ENCODE measurements around the gene FGF10.

The FGF10 gene

DNA sequence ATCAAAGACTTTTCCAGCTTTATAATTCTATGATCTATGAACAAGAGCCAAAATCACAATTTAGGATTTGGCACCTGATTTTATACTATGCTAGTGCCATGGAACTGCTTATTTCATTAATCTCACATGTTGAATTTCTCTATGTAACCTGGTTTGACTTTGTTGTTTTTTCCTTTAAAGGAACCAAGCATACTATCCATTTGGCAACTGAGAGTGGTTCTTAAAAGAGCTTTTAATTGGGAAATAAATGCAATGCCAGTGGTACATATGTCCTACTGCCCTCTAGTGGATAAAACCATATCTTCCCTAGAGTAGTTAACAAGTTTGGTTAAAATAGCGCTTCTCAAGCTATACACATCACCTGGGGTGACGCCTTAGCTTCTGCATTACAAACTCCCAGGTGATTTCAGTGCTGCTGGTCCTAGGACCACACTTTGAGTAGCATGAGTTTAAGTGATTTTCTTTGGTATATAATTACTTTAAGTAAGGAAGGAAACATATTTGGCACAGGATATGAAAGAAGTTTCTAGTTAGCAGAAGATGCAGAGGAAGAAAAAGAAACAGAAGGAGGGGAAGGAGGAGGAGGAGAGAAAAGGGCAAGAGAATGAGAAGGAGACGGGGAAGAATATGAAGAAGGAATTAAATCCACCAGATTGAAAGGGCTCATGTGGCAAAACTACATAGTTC lies 56.8 kb downstream of the FGF10 start:
- Histone ChIP-seq H4K20me1 (ENCODE audit: insufficient read depth, low read length) (no peaks in the 10 kb centered on the region), H3K9me3 (replicated peaks; ENCODE audit: insufficient read depth, low read length) (no peaks in the 10 kb centered on the region), H3K9me2 (replicated peaks; ENCODE audit: insufficient read depth, low read length) (no peaks in the 10 kb centered on the region), H3K36me3 (replicated peaks; ENCODE audit: insufficient read depth, low read length) (no peaks in the 10 kb centered on the region), H2AFZ (ENCODE audit: low read length) (no peak overlapping the region), H3K4me1 (ENCODE audit: low read length) (no peaks in the 10 kb centered on the region), H3K27ac (ENCODE audit: low read length) (no peak overlapping the region), H3K9ac (ENCODE audit: low read length) (no peak overlapping the region), H3K79me2 (ENCODE audit: low read length) (no peaks in the 10 kb centered on the region), H3K27me3 (replicated peaks; ENCODE audit: insufficient read depth, low read length) (no peaks in the 10 kb centered on the region), H3F3A (ENCODE audit: insufficient read depth, low read length) (no peaks in the 10 kb centered on the region), H3K4me2 (ENCODE audit: low read depth, low read length) (no peak overlapping the region), H3K4me3 (ENCODE audit: low read length) (no peak overlapping the region)
- DNase-seq, result peak; percentile 58
- TF ChIP-seq EZH2phosphoT487 (IDR thresholded peaks at IDR 0.05; ENCODE audit: low read length), result no peak
- TF ChIP-seq, protein P1, sequence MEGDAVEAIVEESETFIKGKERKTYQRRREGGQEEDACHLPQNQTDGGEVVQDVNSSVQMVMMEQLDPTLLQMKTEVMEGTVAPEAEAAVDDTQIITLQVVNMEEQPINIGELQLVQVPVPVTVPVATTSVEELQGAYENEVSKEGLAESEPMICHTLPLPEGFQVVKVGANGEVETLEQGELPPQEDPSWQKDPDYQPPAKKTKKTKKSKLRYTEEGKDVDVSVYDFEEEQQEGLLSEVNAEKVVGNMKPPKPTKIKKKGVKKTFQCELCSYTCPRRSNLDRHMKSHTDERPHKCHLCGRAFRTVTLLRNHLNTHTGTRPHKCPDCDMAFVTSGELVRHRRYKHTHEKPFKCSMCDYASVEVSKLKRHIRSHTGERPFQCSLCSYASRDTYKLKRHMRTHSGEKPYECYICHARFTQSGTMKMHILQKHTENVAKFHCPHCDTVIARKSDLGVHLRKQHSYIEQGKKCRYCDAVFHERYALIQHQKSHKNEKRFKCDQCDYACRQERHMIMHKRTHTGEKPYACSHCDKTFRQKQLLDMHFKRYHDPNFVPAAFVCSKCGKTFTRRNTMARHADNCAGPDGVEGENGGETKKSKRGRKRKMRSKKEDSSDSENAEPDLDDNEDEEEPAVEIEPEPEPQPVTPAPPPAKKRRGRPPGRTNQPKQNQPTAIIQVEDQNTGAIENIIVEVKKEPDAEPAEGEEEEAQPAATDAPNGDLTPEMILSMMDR (IDR thresholded peaks at IDR 0.05; ENCODE audit: low read length), result peak; percentile 81

DNA sequence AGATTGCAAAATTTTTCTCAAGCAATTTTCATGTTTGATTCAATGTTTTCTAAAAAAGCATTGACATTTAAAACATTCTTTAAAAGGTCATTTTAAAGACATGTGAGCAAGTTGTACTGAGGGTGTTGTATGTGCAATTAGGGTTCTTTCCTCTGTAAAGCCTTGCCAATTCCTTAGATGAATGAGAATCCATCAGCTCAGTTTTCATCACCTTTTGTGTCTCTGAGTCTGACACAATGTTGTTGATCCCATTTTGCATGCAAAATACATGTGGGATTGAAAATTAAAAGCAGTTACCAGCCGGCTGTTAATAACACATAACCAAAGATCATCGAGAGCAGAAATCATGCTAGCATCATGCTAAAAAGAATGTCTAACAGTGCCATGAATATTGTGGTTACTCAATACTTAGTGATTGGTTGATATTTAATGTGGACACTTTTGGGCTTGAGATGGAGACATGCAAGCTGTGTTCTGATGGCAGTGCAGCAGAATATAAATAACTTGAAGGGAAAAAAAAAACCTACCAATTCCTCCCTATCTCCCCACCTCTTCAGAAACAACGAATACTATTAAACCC lies 57.7 kb downstream of the FGF10 start:
- Histone ChIP-seq H3K9me2 (replicated peaks; ENCODE audit: insufficient read depth, low read length) (no peaks in the 10 kb centered on the region), H3F3A (ENCODE audit: insufficient read depth, low read length) (no peaks in the 10 kb centered on the region), H3K79me2 (ENCODE audit: low read length) (no peaks in the 10 kb centered on the region), H3K9me3 (replicated peaks; ENCODE audit: insufficient read depth, low read length) (no peaks in the 10 kb centered on the region), H3K4me3 (ENCODE audit: low read length) (no peak overlapping the region), H2AFZ (ENCODE audit: low read length) (no peak overlapping the region), H3K9ac (ENCODE audit: low read length) (no peak overlapping the region), H4K20me1 (ENCODE audit: insufficient read depth, low read length) (no peaks in the 10 kb centered on the region), H3K4me2 (ENCODE audit: low read depth, low read length) (no peak overlapping the region), H3K27ac (ENCODE audit: low read length) (no peak overlapping the region), H3K27me3 (replicated peaks; ENCODE audit: insufficient read depth, low read length) (no peaks in the 10 kb centered on the region), H3K4me1 (ENCODE audit: low read length) (no peaks in the 10 kb centered on the region), H3K36me3 (replicated peaks; ENCODE audit: insufficient read depth, low read length) (no peaks in the 10 kb centered on the region)
- DNase-seq, result no peak
- TF ChIP-seq EZH2phosphoT487 (IDR thresholded peaks at IDR 0.05; ENCODE audit: low read length) (no peak), EZH2 (optimal IDR thresholded peaks at IDR 0.05; ENCODE audit: low read depth, low read length) (no peak)
- TF ChIP-seq, protein P1 (IDR thresholded peaks at IDR 0.05; ENCODE audit: low read length), result no peak

DNA sequence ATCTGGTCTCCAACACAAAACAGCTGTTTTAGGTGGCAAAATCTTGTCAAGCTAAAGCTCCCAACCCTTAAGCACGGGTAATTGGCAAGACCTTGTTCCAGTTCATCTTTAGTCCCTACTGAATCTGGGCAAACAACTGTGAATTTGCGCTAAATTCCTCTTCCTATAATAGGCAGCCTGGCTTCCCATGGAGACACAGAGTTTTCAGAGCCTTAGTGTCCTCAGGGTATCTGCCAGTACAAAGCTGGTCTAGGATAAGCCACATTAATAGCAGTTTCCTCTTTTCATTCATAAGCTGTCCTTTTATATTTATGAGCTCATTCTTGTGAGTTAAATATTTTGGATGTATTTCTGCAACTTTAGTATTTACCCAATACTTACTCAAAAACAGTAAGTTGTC lies 59.5 kb downstream of the FGF10 start:
- H3K4me1 ChIP-seq (ENCODE audit: low read length), result no peaks in the 10 kb centered on the region
- no peak overlapping the region for H3K4me2 ChIP-seq (ENCODE audit: low read depth, low read length)
- no peak overlapping the region for H3K27ac ChIP-seq (ENCODE audit: low read length)
- no peak overlapping the region for H2AFZ ChIP-seq (ENCODE audit: low read length)
- no peaks in the 10 kb centered on the region for H3K9me3 ChIP-seq (replicated peaks; ENCODE audit: insufficient read depth, low read length)
- H3K27me3 ChIP-seq (replicated peaks; ENCODE audit: insufficient read depth, low read length), result no peaks in the 10 kb centered on the region
- no peaks in the 10 kb centered on the region for H4K20me1 ChIP-seq (ENCODE audit: insufficient read depth, low read length)
- H3F3A ChIP-seq (ENCODE audit: insufficient read depth, low read length), result no peaks in the 10 kb centered on the region
- no peaks in the 10 kb centered on the region for H3K79me2 ChIP-seq (ENCODE audit: low read length)
- no peak overlapping the region for H3K9ac ChIP-seq (ENCODE audit: low read length)
- no peak for DNase-seq
- H3K9me2 ChIP-seq (replicated peaks; ENCODE audit: insufficient read depth, low read length), result no peaks in the 10 kb centered on the region
- TF ChIP-seq EZH2 (optimal IDR thresholded peaks at IDR 0.05; ENCODE audit: low read depth, low read length) (no peak), EZH2phosphoT487 (IDR thresholded peaks at IDR 0.05; ENCODE audit: low read length) (no peak)
- TF ChIP-seq, protein P1 (IDR thresholded peaks at IDR 0.05; ENCODE audit: low read length), result no peak
- no peaks in the 10 kb centered on the region for H3K36me3 ChIP-seq (replicated peaks; ENCODE audit: insufficient read depth, low read length)
- H3K4me3 ChIP-seq (ENCODE audit: low read length), result no peak overlapping the region
